Kasumi-1 (cell line): ENCODE measurements around the gene ITPR2.

Source experiments
- DNase-seq, 2 experiments: peaks; one replicate each; lab custom pipeline; 2025; lab: John Stamatoyannopoulos, UW

Gene ITPR2

GRCh38 chr12:26821212-26821701 lies 11.7 kb downstream of the ITPR2 start:
- no peak for DNase-seq

DNA sequence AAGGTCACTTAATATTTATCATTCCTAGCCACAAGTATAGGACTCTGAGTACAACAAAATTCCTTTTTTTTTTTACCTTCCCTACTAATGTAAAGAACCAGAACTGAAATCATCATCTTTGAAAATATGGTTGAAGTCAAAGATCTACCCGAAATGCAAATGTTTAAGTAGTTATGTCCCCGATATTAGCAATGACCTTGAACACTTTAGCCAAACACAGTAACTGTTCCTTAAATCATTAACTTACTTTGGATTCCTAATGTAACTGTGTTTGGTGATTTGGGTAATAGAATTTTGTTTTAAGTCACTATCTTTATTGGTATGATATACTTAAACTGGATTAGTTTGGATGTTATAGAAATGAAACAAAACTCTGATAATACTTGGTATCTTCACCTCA lies 14.4 kb downstream of the ITPR2 start:
- no peak for DNase-seq

DNA sequence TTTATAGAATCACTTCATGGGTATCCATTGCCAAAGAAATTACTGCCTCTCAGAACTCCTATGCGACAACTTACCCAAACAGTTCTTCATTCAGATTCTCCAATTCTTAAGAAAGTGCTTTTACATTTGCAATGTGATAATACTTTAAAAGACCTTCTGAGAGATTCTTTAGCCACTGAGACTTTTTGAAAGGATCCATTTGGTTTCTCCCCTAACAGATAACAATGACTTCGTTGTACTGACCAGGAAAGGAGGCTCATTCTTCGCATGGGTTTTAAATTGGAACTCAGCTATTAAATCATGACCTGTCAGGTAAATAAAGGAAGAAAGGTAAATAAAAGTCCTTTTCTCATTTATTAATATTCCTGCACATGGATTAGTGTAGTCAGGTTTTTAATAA lies 14.8 kb downstream of the ITPR2 start:
- DNase-seq = no peak

DNA sequence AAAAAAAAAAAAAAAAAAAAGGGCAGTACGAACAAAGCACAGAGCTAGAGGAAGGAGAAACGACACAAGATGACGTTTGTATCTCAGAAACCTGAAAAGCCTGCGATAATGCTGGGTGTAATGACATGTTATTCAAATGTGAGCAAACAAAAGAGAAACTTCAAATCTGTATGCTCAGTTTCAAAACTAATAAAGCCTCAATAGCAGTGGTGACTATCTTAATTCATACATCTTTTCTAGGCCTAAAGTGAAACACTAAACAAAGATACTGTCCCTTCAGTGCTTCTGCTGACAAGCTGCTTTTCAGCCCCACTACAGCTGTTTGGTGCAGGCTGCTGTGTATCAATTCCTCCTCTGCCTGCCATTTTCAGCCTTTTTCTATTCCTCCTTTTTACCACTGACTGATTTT lies 15.8 kb downstream of the ITPR2 start:
- no peak for DNase-seq

DNA sequence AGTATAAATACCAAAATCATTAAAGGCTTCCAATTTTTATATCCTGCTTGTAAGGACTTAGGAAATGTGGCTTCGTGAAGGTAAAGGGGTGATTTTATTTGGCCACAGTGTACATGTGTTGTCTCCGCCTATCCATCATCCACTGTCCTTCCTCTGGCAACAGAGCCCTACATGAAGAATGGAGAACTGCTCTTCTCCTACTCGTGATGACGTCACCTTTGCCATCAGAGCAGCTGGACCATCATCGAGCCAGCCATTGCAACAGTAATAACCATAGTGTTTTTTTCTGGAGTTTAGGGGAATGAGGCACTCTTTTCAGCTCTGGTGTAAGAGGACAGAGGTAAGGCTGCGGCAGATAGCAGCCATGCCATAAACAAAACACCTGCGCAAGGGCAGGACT lies 19.2 kb downstream of the ITPR2 start:
- DNase-seq = no peak

- DNase-seq = no peak
Observed at GRCh38 chr12:26810330-26810729, 22.7 kb downstream of the ITPR2 start.

DNA sequence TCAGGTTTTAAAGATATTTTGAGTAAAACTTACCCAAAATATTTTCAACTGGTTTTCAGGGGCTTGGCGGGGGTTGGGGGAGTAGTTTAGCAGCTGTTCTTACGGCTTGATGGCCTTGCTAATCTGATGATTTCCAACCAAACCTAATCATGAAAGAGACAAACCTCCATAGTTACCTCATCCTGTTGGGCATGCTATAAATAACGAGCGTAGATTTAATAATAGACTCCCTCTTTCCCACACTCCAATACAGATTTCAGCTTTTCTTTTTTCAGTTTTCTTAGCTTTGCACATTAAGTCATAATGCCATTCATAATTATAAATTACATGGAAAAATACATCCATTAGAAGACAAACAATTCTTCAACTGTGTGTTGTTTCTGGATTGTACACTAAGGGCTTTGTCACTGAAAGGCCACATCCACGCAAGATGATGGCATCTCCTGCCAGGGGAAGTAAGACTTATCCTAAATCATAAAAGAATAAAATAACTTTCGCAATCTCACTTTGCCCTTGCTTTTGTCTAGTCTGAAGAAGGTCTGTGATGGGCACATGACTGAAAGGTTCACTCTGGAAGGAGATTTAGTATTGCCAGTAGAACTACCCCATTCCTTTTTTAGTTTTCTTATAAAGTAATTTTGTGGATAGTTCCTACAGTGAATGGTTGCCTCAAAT lies 23.2 kb downstream of the ITPR2 start:
- DNase-seq = no peak

- DNase-seq = no peak
Observed at GRCh38 chr12:26808766-26809476, 24.1 kb downstream of the ITPR2 start.

GRCh38 chr12:26807292-26807691 lies 25.7 kb downstream of the ITPR2 start:
- no peak for DNase-seq

DNA sequence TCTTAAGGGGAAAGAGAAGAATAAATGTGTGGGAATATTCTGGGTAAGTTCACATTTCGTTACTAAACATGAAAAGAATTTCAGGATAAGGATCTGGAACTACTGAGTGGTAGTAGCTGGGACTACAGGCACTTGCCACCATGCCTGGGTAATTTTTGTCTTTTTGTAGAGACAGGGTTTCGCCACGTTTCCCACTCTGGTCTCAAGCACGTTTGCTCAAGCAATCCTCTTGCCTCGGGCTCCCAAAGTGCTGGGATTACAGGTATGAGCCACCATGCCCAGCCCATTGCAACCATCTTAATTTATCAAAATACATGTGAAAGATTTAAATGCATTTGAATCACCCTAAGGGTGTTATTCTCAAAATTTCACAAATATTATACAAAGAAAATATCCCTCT lies 26.4 kb downstream of the ITPR2 start:
- no peak for DNase-seq

GRCh38 chr12:26805401-26805971 lies 27.5 kb downstream of the ITPR2 start:
- no peak for DNase-seq

DNA sequence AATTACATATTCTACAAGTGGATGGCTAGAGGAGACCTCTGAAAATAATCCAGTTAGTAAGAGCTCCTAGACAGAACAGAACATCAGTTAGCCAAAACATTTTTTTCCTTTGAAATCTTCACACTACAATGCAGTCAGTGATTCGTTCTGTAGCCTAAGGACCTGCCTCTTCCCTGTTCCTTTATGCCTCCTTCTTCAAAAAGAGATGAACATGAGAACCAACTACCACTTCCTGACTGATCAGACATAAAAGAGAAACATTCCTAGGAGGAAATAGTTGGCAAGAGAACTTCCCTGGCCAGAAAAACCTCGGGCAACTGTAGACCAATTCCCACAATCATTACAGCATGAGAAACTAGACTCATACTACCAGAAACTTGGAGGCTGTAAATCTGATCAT lies 29.4 kb downstream of the ITPR2 start:
- no peak for DNase-seq

GRCh38 chr12:26801486-26801885 lies 31.5 kb downstream of the ITPR2 start:
- no peak for DNase-seq

GRCh38 chr12:26800858-26801257 lies 32.1 kb downstream of the ITPR2 start:
- no peak for DNase-seq

GRCh38 chr12:26800347-26800746 lies 32.6 kb downstream of the ITPR2 start:
- DNase-seq = no peak

DNA sequence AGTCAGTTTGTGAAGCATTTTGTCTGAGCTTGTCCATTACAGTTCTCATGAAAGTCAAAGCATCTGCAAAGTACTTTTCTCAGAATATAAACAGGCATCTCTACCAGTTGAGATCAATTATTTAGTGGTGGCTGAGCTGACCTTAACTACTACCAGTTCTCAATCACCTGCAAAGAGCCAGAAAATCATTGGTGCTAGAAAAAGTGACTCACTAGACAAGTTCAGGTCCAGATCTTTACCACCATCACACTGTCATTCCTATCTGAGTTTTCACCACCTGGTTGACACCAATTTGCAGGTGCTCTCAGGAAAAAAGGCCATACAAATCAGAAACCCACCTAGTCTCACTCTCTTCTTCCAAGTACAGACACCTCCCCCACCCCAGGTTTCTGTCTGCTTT lies 33.3 kb downstream of the ITPR2 start:
- DNase-seq = no peak

GRCh38 chr12:26798640-26799039 lies 34.4 kb downstream of the ITPR2 start:
- no peak for DNase-seq

- DNase-seq = peak in 1 of 2 experiments; percentile 33
Observed at GRCh38 chr12:26798023-26798422, 35.0 kb downstream of the ITPR2 start.

GRCh38 chr12:26795910-26796309 lies 37.1 kb downstream of the ITPR2 start:
- no peak for DNase-seq

DNA sequence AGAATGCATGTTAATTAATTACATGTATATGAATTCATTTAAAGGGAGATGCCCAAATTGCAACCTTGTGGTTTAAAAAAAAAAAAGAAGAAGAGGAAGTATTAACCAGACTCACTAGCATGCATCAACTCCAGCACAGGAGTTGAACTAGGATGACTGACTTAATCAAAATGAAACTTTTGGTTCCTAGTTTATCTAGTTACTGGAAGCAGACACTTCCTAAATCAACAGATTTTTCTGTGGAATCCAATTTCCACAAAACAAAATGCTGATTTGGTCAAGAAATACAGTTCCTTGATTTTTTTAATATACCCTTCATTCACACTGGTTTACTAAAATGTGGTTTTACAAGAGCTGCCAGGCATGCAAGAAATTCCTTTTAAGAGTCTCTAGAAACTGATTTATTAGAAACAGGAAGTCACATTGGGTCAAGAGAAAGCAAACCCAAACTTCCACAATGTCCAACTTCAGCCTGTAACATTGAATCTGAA lies 41.6 kb downstream of the ITPR2 start:
- peak; percentile 67 to 70 for DNase-seq

DNA sequence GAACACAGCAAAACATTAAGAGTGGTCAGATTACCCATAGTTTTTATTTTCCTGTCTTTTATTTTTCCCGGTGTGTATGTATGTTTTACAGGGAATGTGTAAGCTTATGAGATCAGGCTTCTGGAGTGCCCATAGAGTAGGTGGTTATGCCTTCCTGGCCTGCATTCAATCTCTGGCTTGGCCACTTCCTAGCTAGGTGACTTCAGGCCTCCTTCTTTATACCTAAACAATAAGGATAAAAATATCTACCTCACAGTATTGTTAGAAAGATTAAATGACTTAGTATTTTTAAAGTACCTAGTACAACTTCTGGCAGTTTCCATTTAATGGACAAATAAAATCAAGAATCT lies 42.4 kb downstream of the ITPR2 start:
- DNase-seq = no peak

GRCh38 chr12:26789731-26790644 lies 43.0 kb downstream of the ITPR2 start:
- no peak for DNase-seq
